Left renal pelvis (tissue), 4 donors: ENCODE results near the gene MAN1B1. TPM values are rescaled to one million over a fixed set of nuclear protein-coding genes. Genes with fewer than 3 reads are reported as not detected.
A peak's percentile ranks its signal among the peaks of the same experiment; 100 is the strongest.

Experiments
- DNase-seq, 4 donors: peaks; one replicate each; pipeline ENCODE4 v3.0.0-alpha.2; 2013; ENCODE audit warnings: low read depth in 4 of 4, low spot score in 3 of 4
- polyA plus RNA-seq, 4 donors: library from polyadenylated mRNA; unstranded; fragments of 120-200 nt; gene quantifications; one replicate each; pipeline ENCODE4 v1.2.1, GENCODE V29; 2013; ENCODE audit not compliant: insufficient read length in 4 of 4

The MAN1B1 gene
- polyA plus RNA-seq: 10 to 100 TPM; 48.7 to 73.8 (median 52.6) TPM

- DNase-seq: peak; percentile 94 to 97 (median 95)
These were observed at the start of gene MAN1B1 for GRCh38 chr9:137086531-137087408. TSS of gene MAN1B1 (plus strand) at chr9:137086985. CDS start at chr9:137087000, 15 bp downstream.

GRCh38 chr9:137037035-137037434 is 49.8 kb upstream of the MAN1B1 start:
- DNase-seq: no peak

- DNase-seq: no peak
These were observed 49.3 kb upstream of the MAN1B1 start for GRCh38 chr9:137037483-137037882.

- no peak for DNase-seq
These were observed 47.9 kb upstream of the MAN1B1 start for GRCh38 chr9:137038916-137039315.

- DNase-seq: no peak
These were observed 47.0 kb upstream of the MAN1B1 start for GRCh38 chr9:137039611-137040366.

GRCh38 chr9:137040568-137040967 is 46.2 kb upstream of the MAN1B1 start:
- no peak for DNase-seq

GRCh38 chr9:137041124-137041523 is 45.7 kb upstream of the MAN1B1 start:
- no peak for DNase-seq

- no peak for DNase-seq
These were observed 43.7 kb upstream of the MAN1B1 start for GRCh38 chr9:137042751-137043727.

GRCh38 chr9:137044037-137044436 is 42.7 kb upstream of the MAN1B1 start:
- no peak for DNase-seq

GRCh38 chr9:137044502-137045177 is 42.1 kb upstream of the MAN1B1 start:
- no peak for DNase-seq

- DNase-seq: no peak
These were observed 41.3 kb upstream of the MAN1B1 start for GRCh38 chr9:137045294-137046087.

GRCh38 chr9:137046088-137046787 is 40.5 kb upstream of the MAN1B1 start, which contains the start of gene NPDC1:
TSS of gene NPDC1 (minus strand) at chr9:137046177. CDS start at chr9:137045989, 188 bp downstream.
- DNase-seq: no peak

- no peak for DNase-seq
These were observed 37.9 kb upstream of the MAN1B1 start for GRCh38 chr9:137048655-137049543.

GRCh38 chr9:137049544-137050449 is 37.0 kb upstream of the MAN1B1 start:
- no peak for DNase-seq

GRCh38 chr9:137050570-137050969 is 36.2 kb upstream of the MAN1B1 start:
- no peak for DNase-seq

- no peak for DNase-seq
These were observed 35.5 kb upstream of the MAN1B1 start for GRCh38 chr9:137051145-137051724.
